BLaER1 treated with 17β-estradiol and CSF1 and Interleukin-3, amounts not matched to agents 10 nM and 100 nM (cell line): ENCODE results near the gene CDH26.

Experiments
- H3K27ac ChIP-seq, 11 experiments: shearing (Covaris generic); formaldehyde crosslinking; 2 replicates each; pipeline ENCODE4 v1.8.1; 2022
- H3K27me3 ChIP-seq, 11 experiments: shearing (Covaris generic); formaldehyde crosslinking; 2 replicates each; pipeline ENCODE4 v1.8.1; 2022
- H3K36me3 ChIP-seq, 11 experiments: shearing (Covaris generic); formaldehyde crosslinking; 2 replicates each; pipeline ENCODE4 v1.8.1; 2022
- H3K4me1 ChIP-seq, 10 experiments: shearing (Covaris generic); formaldehyde crosslinking; 2 replicates each; pipeline ENCODE4 v1.8.1; 2022
- H3K4me2 ChIP-seq, 11 experiments: shearing (Covaris generic); formaldehyde crosslinking; 2 replicates each; pipeline ENCODE4 v1.8.1; 2022
- H3K4me3 ChIP-seq, 10 experiments: shearing (Covaris generic); formaldehyde crosslinking; 2 replicates each; pipeline ENCODE4 v1.8.1; 2022
- H3K9ac ChIP-seq, 11 experiments: shearing (Covaris generic); formaldehyde crosslinking; 2 replicates each; pipeline ENCODE4 v1.8.1; 2022
- H3K9me3 ChIP-seq, 11 experiments: shearing (Covaris generic); formaldehyde crosslinking; replicated peaks in 1 of 11; 2 replicates each; pipeline ENCODE4 v1.8.1; 2022
- H4K20me1 ChIP-seq, 11 experiments: shearing (Covaris generic); formaldehyde crosslinking; 2 replicates each; pipeline ENCODE4 v1.8.1; 2022
- Cebpa-rat ChIP-seq, 11 experiments: shearing (Covaris generic); IDR thresholded peaks; 2 replicates each; pipeline ENCODE4 v1.8.1; 2022

Gene CDH26

DNA sequence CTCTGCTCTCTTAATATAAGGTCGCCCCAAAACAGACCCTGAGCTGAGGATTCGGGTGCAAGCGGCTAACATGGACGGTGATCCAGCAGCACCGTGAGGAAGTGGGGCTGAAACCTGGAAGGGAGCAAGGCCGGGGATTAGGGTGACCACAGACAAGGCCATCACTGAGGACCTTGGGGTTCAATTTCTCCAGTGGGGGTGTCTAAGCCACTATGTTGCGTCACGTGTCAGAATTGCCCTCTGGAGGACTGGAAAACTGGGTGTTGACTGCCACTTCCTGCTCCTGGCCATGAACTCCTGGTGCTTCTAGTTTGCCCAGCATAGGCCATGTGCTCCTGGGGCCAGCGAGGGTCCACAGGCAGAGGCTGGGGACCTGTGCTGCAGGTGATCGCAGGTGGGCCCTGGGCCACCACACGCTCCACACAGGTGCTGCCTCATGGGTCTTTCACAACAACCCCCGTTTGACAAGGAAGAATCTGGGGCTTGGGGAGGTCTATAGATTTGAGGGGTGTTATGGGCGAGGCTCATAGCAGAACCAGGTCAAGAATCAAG is 101.9 kb downstream of the CDH26 start:
- peak overlapping the region; percentile 18 to 82 (median 57); a peak in 17 of 22 replicates for H3K27ac ChIP-seq
- peaks cover 0 to 68% (median 55%) of the 10 kb centered on the region in 11 experiments; a peak in 16 of 22 replicates for H4K20me1 ChIP-seq
- peak overlapping the region in 7 of 10 experiments; percentile 5 to 55 (median 18); a peak in 8 of 20 replicates for H3K4me3 ChIP-seq
- TF ChIP-seq Cebpa-rat (IDR thresholded peaks at IDR 0.05) = no peak
- peaks cover 10 to 74% (median 51%) of the 10 kb centered on the region in 11 experiments; a peak in 19 of 22 replicates for H3K36me3 ChIP-seq
- H3K27me3 ChIP-seq = no peaks in the 10 kb centered on the region
- H3K9ac ChIP-seq = peak overlapping the region; percentile 19 to 67 (median 40); a peak in 16 of 22 replicates
- H3K4me2 ChIP-seq = peak overlapping the region; percentile 80 to 100 (median 95)
- peaks cover 67 to 91% (median 84%) of the 10 kb centered on the region in 10 experiments for H3K4me1 ChIP-seq
- peaks cover 0 to 32% (median 18%) of the 10 kb centered on the region in 11 experiments; a peak in 20 of 22 replicates for H3K9me3 ChIP-seq

- peak overlapping the region; percentile 19 to 67 (median 40); a peak in 15 of 22 replicates for H3K9ac ChIP-seq
- peak in 2 of 11 experiments; percentile 9 to 65; a peak in 3 of 22 replicates for TF ChIP-seq Cebpa-rat (IDR thresholded peaks at IDR 0.05)
- H3K4me2 ChIP-seq = peak overlapping the region; percentile 80 to 100 (median 95)
- peaks cover 10 to 79% (median 56%) of the 10 kb centered on the region in 11 experiments; a peak in 21 of 22 replicates for H3K36me3 ChIP-seq
- H3K27me3 ChIP-seq = no peaks in the 10 kb centered on the region
- peak overlapping the region; percentile 18 to 82 (median 57); a peak in 17 of 22 replicates for H3K27ac ChIP-seq
- peak overlapping the region in 6 of 10 experiments; percentile 5 to 55 (median 18); a peak in 6 of 20 replicates for H3K4me3 ChIP-seq
- peaks cover 4 to 38% (median 23%) of the 10 kb centered on the region in 11 experiments; a peak in 21 of 22 replicates for H3K9me3 ChIP-seq
- peaks cover 0 to 73% (median 60%) of the 10 kb centered on the region in 11 experiments; a peak in 17 of 22 replicates for H4K20me1 ChIP-seq
- H3K4me1 ChIP-seq = peaks cover 62 to 91% (median 80%) of the 10 kb centered on the region in 10 experiments
Measured at GRCh38 chr20:60060593-60060992, 102.4 kb downstream of the CDH26 start.

DNA sequence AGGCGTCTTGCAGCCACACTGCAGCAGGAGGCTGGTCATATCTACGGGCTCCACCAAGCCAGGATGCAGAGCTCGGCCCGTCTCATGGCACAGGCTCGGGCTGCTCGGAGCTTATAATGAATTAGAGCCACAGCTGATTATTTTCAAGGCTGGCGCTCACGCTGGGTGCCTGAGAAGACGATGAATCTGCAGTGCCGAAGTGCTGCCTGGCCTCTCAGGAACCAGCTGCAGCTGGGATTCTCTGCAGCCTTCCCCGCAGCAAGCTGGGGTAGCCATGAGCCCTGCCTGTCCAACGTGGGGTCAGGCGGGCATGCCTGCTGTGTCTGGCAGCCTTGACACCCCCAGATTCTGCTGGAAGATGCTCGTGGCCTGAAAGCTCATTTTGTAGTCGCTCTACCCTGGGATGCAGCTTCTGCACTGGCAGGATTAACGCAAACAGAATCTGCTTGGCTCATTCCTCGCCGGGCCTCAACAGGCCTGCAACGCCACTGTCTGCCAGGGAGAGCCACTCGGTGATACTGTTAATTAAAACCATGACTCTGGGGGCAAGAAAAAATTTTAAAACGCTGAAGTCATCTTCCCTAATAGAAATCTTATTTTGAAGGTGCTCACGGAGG is 104.3 kb downstream of the CDH26 start:
- H3K4me1 ChIP-seq = peaks cover 62 to 79% (median 70%) of the 10 kb centered on the region in 10 experiments
- peaks cover 10 to 97% (median 75%) of the 10 kb centered on the region in 11 experiments; a peak in 21 of 22 replicates for H3K36me3 ChIP-seq
- no peak overlapping the region for H3K4me3 ChIP-seq
- peak overlapping the region; percentile 6 to 100 (median 95); a peak in 18 of 22 replicates for H3K4me2 ChIP-seq
- H3K9me3 ChIP-seq = peaks cover 10 to 52% (median 35%) of the 10 kb centered on the region in 11 experiments; a peak in 21 of 22 replicates
- peak overlapping the region in 4 of 11 experiments; percentile 0 to 82 (median 80); a peak in 6 of 22 replicates for H3K27ac ChIP-seq
- H3K9ac ChIP-seq = peak overlapping the region in 1 of 11 experiments; percentile 4; a peak in 2 of 22 replicates
- H4K20me1 ChIP-seq = peaks cover 0 to 92% (median 79%) of the 10 kb centered on the region in 11 experiments; a peak in 17 of 22 replicates
- no peaks in the 10 kb centered on the region for H3K27me3 ChIP-seq
- no peak for TF ChIP-seq Cebpa-rat (IDR thresholded peaks at IDR 0.05)

DNA sequence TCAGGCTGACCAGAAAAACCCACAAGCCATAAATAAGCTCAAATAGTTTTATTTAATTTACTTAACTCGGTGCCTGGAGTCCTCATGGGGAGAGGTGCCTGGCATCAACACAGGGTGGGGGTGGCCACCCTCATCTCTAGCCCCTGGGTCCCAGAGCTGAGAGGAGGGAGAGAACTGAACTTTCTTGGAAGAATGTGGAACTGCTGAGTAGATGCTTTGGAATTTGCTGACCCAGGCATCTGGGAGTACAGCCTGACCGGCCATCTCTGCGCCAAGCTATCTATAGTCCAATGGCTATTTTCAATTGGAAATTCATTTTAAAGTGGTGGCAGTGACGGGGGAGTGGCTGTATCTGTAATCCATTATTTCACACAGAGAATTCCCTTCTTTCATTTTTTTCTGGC is 104.8 kb downstream of the CDH26 start:
- peaks cover 10 to 97% (median 81%) of the 10 kb centered on the region in 11 experiments; a peak in 21 of 22 replicates for H3K36me3 ChIP-seq
- H3K9me3 ChIP-seq = peaks cover 10 to 52% (median 35%) of the 10 kb centered on the region in 11 experiments; a peak in 21 of 22 replicates
- H3K27me3 ChIP-seq = no peaks in the 10 kb centered on the region
- peaks cover 57 to 74% (median 65%) of the 10 kb centered on the region in 10 experiments for H3K4me1 ChIP-seq
- no peak overlapping the region for H3K4me3 ChIP-seq
- H3K9ac ChIP-seq = peak overlapping the region in 1 of 11 experiments; percentile 18; a peak in 1 of 22 replicates
- TF ChIP-seq Cebpa-rat (IDR thresholded peaks at IDR 0.05) = no peak
- peak overlapping the region in 9 of 11 experiments; percentile 23 to 100 (median 95); a peak in 13 of 22 replicates for H3K4me2 ChIP-seq
- peak overlapping the region in 4 of 11 experiments; percentile 0 to 82 (median 50); a peak in 5 of 22 replicates for H3K27ac ChIP-seq
- peaks cover 0 to 97% (median 85%) of the 10 kb centered on the region in 11 experiments; a peak in 17 of 22 replicates for H4K20me1 ChIP-seq

GRCh38 chr20:60063739-60064380 is 105.6 kb downstream of the CDH26 start:
- Histone ChIP-seq H3K4me1 (peaks cover 49 to 66% (median 58%) of the 10 kb centered on the region in 10 experiments), H3K4me2 (peak overlapping the region in 9 of 11 experiments; percentile 23 to 100 (median 95); a peak in 13 of 22 replicates), H3K27me3 (no peaks in the 10 kb centered on the region), H3K9ac (no peak overlapping the region), H3K27ac (0 out of 22 replicates have a peak overlapping the region, but pooled peaks of 3 of the 11 experiments have one; percentile 19 to 82 (median 80)), H3K36me3 (peaks cover 10 to 100% (median 88%) of the 10 kb centered on the region in 11 experiments; a peak in 21 of 22 replicates), H4K20me1 (peaks cover 0 to 100% (median 93%) of the 10 kb centered on the region in 11 experiments; a peak in 17 of 22 replicates), H3K4me3 (no peak overlapping the region), H3K9me3 (peaks cover 10 to 52% (median 35%) of the 10 kb centered on the region in 11 experiments; a peak in 21 of 22 replicates)
- no peak for TF ChIP-seq Cebpa-rat (IDR thresholded peaks at IDR 0.05)
